Ascending aorta (tissue), 2 donors: Measurements from ENCODE around the gene LTBP4. TPM values are rescaled to one million over a fixed set of nuclear protein-coding genes. Genes with fewer than 3 reads are reported as not detected.

Experiments
- DNase-seq, 2 donors: peaks; one replicate each; pipeline ENCODE4 v3.0.0-alpha.2; 2019; ENCODE audit warnings: low spot score in 2 of 2
- H3K27ac ChIP-seq, 2 donors: fragments of 200-600 bp; sonication (generic); one replicate each; pipeline ENCODE4 v1.5.1; 2016 to 2017; ENCODE audit warnings: mild to moderate bottlenecking in 1 of 2
- H3K27me3 ChIP-seq: fragments of 200-600 bp; sonication (generic); one replicate; pipeline ENCODE4 v1.5.1; 2017
- H3K36me3 ChIP-seq, 2 donors: fragments of 200-600 bp; sonication (generic); one replicate each; pipeline ENCODE4 v1.5.1; 2016
- H3K4me1 ChIP-seq, 2 donors: fragments of 200-600 bp; sonication (generic); one replicate each; pipeline ENCODE4 v1.5.1; 2016 to 2017; ENCODE audit warnings: mild to moderate bottlenecking in 1 of 2
- H3K4me3 ChIP-seq, 2 donors: fragments of 200-600 bp; sonication (generic); one replicate each; pipeline ENCODE4 v1.5.1; 2016 to 2017; ENCODE audit warnings: mild to moderate bottlenecking in 1 of 2
- H3K9me3 ChIP-seq, 2 donors: fragments of 200-600 bp; sonication (generic); one replicate each; pipeline ENCODE4 v1.5.1; 2016
- intact Hi-C: fragments of 100-400 bp; cut with DNase I; formaldehyde crosslinking; loops from one replicate; pipeline ENCODE4 v1.15.1; 2023
- total RNA-seq: library from RNA; depleted of rRNA; stranded (reverse); fragments of >200 nt; gene quantifications from one replicate; pipeline ENCODE4 v1.1.0, GENCODE V29; 2016
- TF ChIP-seq, protein P1 (sequence below), 3 experiments: fragments of 200-600 bp in 2 of 3; fragments of 450-650 bp in 1 of 3; sonication (generic) in 2 of 3; IDR thresholded peaks; one replicate each; pipeline ENCODE4 v1.5.1; 2016 to 2019; ENCODE audit warnings: antibody characterized with exemption in 3 of 3, mild to moderate bottlenecking in 1 of 3, moderate library complexity in 1 of 3

LTBP4 gene
- total RNA-seq, 1 donor from 2014 or later: 691 TPM

- TF ChIP-seq, protein P1, sequence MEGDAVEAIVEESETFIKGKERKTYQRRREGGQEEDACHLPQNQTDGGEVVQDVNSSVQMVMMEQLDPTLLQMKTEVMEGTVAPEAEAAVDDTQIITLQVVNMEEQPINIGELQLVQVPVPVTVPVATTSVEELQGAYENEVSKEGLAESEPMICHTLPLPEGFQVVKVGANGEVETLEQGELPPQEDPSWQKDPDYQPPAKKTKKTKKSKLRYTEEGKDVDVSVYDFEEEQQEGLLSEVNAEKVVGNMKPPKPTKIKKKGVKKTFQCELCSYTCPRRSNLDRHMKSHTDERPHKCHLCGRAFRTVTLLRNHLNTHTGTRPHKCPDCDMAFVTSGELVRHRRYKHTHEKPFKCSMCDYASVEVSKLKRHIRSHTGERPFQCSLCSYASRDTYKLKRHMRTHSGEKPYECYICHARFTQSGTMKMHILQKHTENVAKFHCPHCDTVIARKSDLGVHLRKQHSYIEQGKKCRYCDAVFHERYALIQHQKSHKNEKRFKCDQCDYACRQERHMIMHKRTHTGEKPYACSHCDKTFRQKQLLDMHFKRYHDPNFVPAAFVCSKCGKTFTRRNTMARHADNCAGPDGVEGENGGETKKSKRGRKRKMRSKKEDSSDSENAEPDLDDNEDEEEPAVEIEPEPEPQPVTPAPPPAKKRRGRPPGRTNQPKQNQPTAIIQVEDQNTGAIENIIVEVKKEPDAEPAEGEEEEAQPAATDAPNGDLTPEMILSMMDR (IDR thresholded peaks at IDR 0.05): no peak
- Histone ChIP-seq H3K4me3 (no peak overlapping the region), H3K9me3 (no peaks in the 10 kb centered on the region), H3K27ac (no peak overlapping the region), H3K36me3 (peaks cover 44 to 63% of the 10 kb centered on the region in 2 donors), H3K27me3 (no peaks in the 10 kb centered on the region), H3K4me1 (peaks cover 0 to 2% of the 10 kb centered on the region in 2 donors)
- no peak for DNase-seq
- intact Hi-C loops: no loop called here
Observed at GRCh38 chr19:40616178-40616577, 15.0 kb downstream of the LTBP4 start.

GRCh38 chr19:40616941-40617340 is 15.8 kb downstream of the LTBP4 start:
- H3K9me3 ChIP-seq: no peaks in the 10 kb centered on the region
- no peak overlapping the region for H3K4me3 ChIP-seq
- peaks cover 46 to 69% of the 10 kb centered on the region in 2 donors for H3K36me3 ChIP-seq
- TF ChIP-seq, protein P1 (IDR thresholded peaks at IDR 0.05): no peak
- no peak overlapping the region for H3K27ac ChIP-seq
- DNase-seq: no peak
- intact Hi-C loops: no loop called here
- no peaks in the 10 kb centered on the region for H3K4me1 ChIP-seq
- H3K27me3 ChIP-seq: no peaks in the 10 kb centered on the region

DNA sequence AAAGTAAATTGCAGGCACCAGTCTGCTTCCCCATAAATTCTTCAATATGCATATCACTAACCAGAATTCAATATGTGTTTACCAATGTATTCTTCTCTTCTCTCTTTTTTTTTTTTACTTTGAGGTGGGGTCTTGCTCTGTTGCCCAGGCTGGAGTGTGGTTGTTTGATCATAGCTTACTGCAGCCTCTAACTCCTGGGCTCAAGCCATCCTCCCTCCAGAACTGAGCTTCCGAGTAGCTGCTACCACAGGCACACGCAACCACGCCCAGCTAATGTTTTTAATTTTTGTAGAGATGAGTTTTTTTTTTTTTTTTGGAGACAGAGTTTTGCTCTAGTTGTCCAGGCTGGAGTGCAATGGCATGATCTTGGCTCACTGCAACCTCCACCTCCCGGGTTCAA is 16.8 kb downstream of the LTBP4 start:
- TF ChIP-seq, protein P1 (IDR thresholded peaks at IDR 0.05): no peak
- intact Hi-C loops: no loop called here
- no peak for DNase-seq
- Histone ChIP-seq H3K4me1 (no peaks in the 10 kb centered on the region), H3K4me3 (no peak overlapping the region), H3K36me3 (peaks cover 52 to 70% of the 10 kb centered on the region in 2 donors), H3K9me3 (no peaks in the 10 kb centered on the region), H3K27me3 (no peaks in the 10 kb centered on the region), H3K27ac (no peak overlapping the region)

DNA sequence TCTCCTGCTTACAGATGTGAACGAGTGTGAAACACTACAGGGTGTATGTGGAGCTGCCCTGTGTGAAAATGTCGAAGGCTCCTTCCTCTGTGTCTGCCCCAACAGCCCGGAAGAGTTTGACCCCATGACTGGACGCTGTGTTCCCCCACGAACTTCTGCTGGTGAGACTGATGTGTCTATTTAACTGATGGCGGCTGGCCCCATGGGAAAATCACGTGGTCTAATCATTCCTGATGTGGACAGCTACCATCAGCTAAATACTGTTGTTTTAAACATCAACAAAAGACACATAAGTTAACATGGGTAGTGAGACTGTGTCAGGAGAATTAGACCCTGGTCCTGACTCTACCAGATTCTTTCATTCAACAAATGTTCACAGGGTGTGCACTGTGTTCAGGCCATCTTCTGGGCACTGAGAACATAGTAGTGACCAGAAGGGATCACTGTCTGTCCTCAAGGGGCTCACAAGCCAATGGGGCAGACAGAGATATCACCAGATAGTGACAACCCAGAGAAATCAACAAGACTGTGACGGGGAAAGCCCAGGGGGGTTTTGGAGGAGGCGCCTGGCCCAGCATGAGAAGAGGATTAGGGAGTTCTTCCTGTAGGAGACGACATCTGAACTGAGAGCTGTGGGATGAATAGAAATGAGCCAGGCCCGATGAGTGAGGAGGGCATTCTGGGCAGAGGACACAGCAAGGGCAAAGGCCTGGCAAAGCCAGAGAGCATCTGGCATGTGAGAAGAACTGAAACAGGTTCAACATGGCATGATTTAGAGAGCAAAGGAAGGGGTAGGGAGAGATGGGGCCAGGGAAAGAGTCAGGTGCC is 18.4 kb downstream of the LTBP4 start:
- H3K27me3 ChIP-seq: no peaks in the 10 kb centered on the region
- no peaks in the 10 kb centered on the region for H3K9me3 ChIP-seq
- H3K27ac ChIP-seq: no peak overlapping the region
- H3K36me3 ChIP-seq: peaks cover 46 to 70% of the 10 kb centered on the region in 2 donors
- DNase-seq: no peak
- H3K4me3 ChIP-seq: no peak overlapping the region
- intact Hi-C loops: no loop called here
- TF ChIP-seq, protein P1 (IDR thresholded peaks at IDR 0.05): no peak
- no peaks in the 10 kb centered on the region for H3K4me1 ChIP-seq

DNA sequence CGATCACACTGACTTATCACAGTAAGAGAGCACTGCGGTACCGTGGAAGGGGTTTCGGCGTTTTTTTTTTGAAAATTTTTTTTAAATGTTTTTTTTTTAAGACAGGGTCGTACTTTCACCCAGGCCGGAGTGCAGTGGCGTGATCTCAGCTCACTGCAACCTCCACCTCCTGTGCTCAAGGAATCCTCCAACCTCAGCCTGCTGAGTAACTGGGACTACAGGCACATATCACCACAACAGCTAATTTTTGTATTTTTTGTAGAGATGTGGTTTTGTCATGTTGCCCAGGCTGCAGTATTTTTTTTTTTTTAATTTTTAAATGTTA is 19.0 kb downstream of the LTBP4 start:
- Histone ChIP-seq H3K4me1 (no peaks in the 10 kb centered on the region), H3K27ac (no peak overlapping the region), H3K27me3 (no peaks in the 10 kb centered on the region), H3K4me3 (no peak overlapping the region), H3K9me3 (no peaks in the 10 kb centered on the region), H3K36me3 (peaks cover 46 to 70% of the 10 kb centered on the region in 2 donors)
- TF ChIP-seq, protein P1 (IDR thresholded peaks at IDR 0.05): no peak
- DNase-seq: no peak
- intact Hi-C loops: no loop called here
